Epithelial cell of esophagus (primary cell): Measurements from ENCODE around the gene MEIS3.

Experiments used
- DNase-seq: peaks from one replicate; pipeline ENCODE4 v3.0.0; 2010; ENCODE audit warnings: low read depth
- H3K4me3 ChIP-seq: 2 replicates; pipeline ENCODE4 v1.5.1; 2011; ENCODE audit warnings: mild to moderate bottlenecking, low read length, control low read depth
- TF ChIP-seq, protein P1 (sequence below): IDR thresholded peaks from 2 replicates; pipeline ENCODE4 v1.5.1; 2011; ENCODE audit warnings: low read depth, mild to moderate bottlenecking, low read length, control low read depth, inconsistent platforms; ENCODE audit not compliant: insufficient read depth; ENCODE audit errors: missing control alignments

Gene MEIS3

DNA sequence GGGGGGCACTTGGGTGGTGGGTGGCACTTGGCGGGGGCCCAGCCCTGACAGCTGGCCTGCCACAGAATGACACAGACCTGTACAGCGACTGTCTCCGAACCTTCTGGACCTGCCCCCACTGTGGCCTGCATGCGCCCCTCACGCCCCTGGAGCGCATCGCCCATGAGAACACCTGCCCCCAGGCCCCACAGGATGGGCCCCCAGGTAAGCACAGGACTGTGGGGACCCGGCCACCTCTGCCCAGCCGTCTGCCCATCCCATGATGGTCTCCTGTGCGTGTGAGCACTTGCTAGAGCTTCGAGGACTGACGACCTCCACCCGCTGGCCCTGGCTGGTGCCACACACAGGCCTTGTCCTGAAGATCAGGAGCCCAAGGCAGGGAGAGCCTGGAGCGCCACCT, 38.2 kb downstream of the MEIS3 start:
- TF ChIP-seq, protein P1, sequence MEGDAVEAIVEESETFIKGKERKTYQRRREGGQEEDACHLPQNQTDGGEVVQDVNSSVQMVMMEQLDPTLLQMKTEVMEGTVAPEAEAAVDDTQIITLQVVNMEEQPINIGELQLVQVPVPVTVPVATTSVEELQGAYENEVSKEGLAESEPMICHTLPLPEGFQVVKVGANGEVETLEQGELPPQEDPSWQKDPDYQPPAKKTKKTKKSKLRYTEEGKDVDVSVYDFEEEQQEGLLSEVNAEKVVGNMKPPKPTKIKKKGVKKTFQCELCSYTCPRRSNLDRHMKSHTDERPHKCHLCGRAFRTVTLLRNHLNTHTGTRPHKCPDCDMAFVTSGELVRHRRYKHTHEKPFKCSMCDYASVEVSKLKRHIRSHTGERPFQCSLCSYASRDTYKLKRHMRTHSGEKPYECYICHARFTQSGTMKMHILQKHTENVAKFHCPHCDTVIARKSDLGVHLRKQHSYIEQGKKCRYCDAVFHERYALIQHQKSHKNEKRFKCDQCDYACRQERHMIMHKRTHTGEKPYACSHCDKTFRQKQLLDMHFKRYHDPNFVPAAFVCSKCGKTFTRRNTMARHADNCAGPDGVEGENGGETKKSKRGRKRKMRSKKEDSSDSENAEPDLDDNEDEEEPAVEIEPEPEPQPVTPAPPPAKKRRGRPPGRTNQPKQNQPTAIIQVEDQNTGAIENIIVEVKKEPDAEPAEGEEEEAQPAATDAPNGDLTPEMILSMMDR = no peak
- H3K4me3 ChIP-seq = no peak overlapping the region
- no peak for DNase-seq

GRCh38 chr19:47380559-47380958, 38.8 kb downstream of the MEIS3 start:
- no peak for DNase-seq
- TF ChIP-seq, protein P1 = no peak
- H3K4me3 ChIP-seq = no peak overlapping the region

DNA sequence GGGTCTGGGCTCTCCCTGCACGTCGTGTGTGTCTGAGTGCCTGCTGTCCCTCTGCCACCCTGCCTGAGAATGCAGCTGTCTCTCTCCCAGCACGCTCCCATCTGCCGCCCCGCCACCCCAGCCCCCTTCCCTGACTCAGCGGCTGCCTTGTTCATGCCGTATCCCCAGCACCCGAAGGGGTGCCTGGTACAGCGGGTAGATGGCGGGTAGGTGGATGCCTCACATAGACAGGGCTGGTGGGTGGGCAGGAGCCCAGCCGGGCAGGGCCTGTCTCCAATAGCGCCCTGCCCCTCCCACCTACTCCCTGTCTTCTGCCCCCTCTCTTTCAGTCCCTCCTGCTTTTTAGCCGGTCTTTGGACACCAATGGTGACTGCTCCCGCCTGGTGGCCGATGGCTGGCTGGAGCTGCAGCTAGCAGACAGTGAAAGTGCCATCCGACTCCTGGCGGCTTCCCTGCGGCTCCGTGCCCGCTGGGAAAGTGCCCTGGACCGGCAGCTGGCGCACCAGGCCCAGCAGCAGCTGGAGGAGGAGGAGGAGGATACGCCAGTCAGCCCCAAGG, 39.9 kb downstream of the MEIS3 start:
- no peak overlapping the region for H3K4me3 ChIP-seq
- DNase-seq = no peak
- TF ChIP-seq, protein P1 = no peak

DNA sequence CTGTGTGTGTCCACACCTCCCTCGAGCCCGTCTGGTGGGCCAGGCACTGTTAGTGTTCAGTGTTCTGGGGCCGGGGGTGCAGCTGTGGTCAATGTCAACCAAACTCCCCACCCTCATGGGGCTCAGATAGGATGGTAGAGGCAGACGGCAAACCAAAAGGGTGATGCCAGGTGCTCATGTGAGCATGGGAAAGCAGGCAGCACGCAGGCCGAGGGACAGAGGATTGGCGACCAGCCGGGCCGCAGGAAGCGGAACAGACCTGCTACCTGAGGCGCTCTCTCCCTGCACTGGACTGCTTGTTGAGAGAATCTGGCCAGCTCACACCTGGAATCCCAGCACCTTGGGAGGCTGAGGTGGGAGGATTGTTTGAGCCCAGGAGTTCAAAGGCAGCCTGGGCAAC, 41.1 kb downstream of the MEIS3 start:
- DNase-seq = no peak
- TF ChIP-seq, protein P1 = no peak
- no peak overlapping the region for H3K4me3 ChIP-seq

GRCh38 chr19:47377801-47378200, 41.5 kb downstream of the MEIS3 start:
- TF ChIP-seq, protein P1 = no peak
- no peak for DNase-seq
- H3K4me3 ChIP-seq = no peak overlapping the region

- no peak overlapping the region for H3K4me3 ChIP-seq
- no peak for DNase-seq
- TF ChIP-seq, protein P1 = no peak
Measured at GRCh38 chr19:47377208-47377701, 42.1 kb downstream of the MEIS3 start.

DNA sequence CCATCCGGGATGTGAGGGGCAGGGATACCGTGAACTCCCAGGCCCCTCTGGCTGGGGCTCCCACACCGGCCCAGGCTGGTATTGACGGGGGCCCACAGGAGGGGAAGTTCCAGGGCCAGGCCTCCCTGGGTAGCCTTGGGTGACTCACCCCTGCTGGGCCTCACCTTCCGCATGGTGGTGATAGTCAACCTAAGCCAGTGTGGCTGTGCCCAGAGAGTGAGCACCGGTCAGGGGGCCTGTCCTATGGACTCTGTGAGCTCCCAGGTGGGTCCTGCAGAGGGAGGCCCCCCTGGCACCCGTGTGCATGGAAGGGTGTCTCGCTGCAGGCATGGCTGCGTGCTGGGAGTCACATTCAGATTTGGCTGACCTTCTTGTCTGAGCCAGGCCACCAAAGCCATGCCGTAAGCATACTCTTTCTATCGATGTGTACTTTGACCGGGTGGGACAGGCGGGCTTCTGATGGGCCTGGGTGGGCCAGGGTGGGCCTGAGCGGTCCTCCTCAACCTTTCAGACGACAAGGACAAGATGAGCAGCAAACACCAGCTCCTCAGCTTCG, 42.7 kb downstream of the MEIS3 start:
- DNase-seq = no peak
- H3K4me3 ChIP-seq = no peak overlapping the region
- TF ChIP-seq, protein P1 = no peak
